ENCODE data around the gene ATG4A.

The ATG4A gene

DNA sequence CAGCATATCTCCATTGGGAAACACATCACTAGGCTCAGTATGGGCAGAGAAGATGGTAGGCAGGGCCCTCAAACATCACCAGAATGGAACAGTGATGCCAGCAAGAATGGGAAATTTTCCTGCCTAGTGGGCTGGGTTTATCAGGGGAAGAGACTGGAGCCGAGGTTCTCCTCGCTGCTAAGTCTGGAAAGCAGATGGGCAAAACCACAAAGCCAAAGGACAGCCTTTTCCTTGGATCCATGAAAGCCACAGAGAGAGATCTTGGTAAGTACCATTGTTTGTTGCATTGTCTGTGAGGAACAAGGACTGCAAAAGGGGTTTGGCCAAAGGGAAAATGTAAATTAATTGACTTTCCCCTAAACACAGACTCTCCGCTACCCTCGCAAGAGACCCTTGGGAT is 80.1 kb downstream of the ATG4A start:
- FAIRE-seq, result no peak

DNA sequence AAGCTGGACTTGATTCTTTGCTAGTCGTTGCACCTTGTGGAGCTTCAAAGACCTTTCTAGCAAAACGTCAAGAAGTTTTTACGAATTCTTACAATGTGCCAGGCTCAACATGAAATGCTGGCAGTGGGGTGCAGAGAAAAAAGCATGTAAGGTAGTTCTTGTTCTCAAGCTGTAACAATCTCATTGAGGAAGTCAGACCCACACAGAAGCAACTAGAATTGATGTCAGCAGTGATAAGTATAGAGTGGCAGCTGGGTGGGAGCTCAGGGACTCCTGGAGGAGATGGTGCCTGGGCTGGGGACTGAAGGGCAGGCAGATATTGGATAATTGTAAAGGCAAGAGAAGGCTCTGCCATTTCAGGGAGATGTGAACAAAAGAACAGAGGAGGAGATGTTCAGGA is 82.3 kb downstream of the ATG4A start:
- no peak for FAIRE-seq

DNA sequence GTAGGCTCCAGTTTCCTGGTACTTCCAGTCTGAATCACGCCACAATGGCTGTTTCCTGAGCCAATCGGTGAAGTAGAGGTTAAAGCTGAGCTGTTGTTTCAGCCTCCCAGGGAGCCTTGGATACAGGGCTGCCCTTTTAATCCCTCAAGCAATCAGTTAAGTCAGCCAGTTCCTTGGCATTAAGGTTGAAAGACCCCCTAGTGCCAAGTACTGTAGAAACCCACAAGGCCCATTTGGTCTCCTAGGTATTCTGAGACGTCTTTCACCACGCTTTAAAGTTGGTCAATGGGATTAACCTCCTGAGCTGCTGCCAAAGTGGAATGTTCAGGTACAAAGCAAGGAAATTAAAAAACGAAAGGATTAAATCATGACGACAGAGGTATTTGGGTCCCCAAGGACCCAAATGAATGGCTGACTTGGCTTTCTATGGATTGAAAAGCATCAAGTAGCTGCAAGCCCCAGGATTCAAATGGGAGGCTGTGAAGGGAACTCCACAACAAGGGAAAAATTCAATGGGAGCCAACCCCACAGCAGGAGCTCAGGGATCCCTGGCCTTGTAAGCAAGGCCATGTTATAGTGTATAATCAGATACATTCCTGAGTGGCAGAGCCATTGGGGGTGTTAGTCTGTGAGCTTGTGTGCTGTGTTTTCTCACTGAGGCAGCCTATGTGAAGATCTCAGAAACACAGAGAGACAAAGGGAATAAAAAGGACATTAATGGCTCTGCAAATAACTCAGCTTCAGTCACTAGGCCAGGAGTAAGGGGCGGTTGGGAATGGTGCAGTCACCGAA is 86.0 kb downstream of the ATG4A start:
- FAIRE-seq, result no peak

DNA sequence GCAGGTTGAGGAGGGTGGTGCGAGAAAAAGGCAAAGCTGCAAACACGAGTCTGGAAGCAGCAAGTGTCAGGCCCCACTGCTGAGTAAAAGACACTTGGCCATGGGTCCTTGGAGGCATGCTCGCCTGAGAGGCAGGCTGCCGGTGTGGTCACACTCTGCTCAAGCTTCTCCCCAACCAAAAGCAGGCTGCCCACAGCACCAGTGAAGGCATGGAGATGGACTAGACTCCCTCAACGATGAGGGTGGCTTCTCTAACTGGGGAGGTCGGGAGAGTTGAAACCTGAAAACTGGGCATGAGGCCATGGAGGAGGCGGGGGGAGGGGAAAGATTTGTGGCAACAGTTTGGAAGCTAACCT is 86.5 kb downstream of the ATG4A start:
- no peak for FAIRE-seq

DNA sequence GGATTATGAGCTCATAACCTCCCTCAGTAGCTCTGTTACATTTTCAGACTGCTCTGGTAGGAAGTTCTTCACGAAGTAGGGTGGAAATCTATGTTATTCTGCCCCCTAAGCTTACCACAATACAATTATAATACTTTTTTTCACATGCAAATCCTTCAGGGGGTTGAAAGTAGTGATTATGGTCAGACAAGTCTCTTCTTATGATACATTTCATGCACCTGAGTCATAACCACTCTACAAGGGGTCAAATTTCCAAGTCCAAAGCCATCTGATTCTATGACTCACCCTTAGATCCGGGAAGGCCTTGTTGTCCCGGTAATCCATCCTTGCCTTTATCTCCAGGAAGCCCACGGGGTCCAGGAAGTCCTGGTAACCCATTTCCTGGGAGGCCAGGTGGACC is 95.2 kb downstream of the ATG4A start:
- FAIRE-seq, result no peak

DNA sequence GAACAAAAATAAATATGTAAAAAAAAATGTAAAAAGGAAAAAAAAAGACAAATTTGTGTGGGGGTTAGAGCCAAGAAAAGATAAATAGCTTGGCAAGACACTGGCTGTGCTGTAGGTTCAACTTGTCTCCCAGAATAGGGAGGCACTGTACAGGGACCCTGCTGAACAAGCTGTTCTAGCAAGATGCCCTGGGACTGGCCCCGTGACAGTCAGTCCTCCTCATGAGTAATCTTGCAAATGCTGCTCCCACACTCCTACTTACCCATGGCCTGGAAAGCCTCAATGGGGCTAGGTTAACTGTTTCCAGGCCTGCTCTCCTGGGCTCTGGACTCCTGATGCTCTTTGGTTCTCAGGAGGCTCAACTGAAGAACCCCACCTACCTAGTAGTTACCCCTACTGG is 106.8 kb downstream of the ATG4A start:
- FAIRE-seq, result no peak

DNA sequence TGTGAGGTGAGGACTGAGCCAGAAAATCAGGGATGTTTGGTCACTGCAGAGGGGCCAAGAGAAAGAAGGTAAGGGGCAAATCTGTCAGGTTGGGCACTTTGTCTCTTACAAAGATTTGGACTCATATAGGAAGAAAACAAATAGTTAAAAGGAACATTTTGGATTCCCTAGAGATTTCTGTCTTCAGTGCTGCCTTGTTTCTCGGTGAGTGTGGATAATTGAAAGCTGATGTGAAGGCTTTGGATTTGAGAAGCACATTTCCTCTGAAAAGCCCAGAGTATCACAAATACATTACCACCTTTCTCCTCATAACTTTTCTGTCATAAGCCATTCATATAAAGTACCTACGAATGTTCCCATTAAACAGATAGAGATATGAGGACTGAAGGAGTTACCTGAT is 107.5 kb downstream of the ATG4A start:
- no peak for FAIRE-seq

DNA sequence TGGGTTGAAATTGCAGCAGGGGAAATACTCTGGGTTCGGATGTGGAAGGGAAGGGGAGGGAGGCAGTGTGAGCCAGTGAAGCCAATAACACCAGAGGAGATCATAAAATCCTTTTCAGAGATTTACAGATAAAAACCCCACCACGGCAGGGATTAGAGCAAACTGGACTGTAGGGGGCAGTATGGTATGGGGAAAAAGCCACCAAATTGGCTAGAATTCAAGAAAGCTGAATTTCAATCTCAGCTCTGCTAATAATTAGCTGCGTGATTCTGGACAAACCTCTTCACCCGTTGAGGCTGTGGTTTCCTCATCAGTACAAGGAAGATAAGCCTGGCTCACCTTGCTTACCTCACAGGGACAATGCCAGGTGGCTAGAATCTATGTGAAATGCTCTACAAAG is 108.1 kb downstream of the ATG4A start:
- FAIRE-seq, result no peak

DNA sequence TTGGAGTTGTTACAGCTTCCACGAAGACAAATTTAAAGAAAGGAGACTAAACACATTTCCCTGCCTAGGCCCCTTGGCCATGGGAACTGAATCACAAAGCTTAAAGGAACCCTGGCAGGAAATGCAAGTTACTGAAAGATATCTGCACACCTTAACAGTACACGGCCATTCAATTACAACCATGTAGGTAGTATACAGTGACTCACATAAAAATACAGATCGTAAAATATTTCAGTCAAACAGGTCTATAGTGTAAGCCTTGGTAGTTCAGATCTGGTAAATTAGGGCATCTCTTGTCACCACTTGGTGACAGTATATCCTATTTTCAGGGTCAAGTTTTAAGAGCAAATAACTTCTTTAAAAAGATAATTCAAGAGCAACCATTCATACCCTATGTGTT is 112.0 kb downstream of the ATG4A start:
- no peak for FAIRE-seq

All from G401.6 (cell line).